GM13976 (cell line): ENCODE results near the gene MAP1LC3B.

Experiments used
- DNase-seq: peaks from one replicate; pipeline ENCODE4 v3.0.0; 2012; ENCODE audit warnings: low spot score
- CTCF ChIP-seq: IDR thresholded peaks from 2 replicates; pipeline ENCODE4 v1.5.1; 2012; ENCODE audit warnings: borderline replicate concordance, mild to moderate bottlenecking; ENCODE audit not compliant: insufficient read depth; ENCODE audit errors: extremely low read depth, missing control alignments, control extremely low read depth
- in situ Hi-C: fragments of 300-500 bp; cut with MboI; formaldehyde crosslinking; loops from one replicate; pipeline ENCODE4 v1.12.0; 2022; ENCODE audit warnings: low sequenced_read_pairs, mixed read lengths, inconsistent platforms; ENCODE audit not compliant: unreplicated experiment

The MAP1LC3B gene

GRCh38 chr16:87390641-87391323 is 1.4 kb upstream of the MAP1LC3B start:
- in situ Hi-C loops, result no loop called here
- TF ChIP-seq CTCF, result no peak
- DNase-seq, result no peak

GRCh38 chr16:87391324-87391949 is 699 bp upstream of the MAP1LC3B start:
- DNase-seq, result no peak
- no peak for TF ChIP-seq CTCF
- in situ Hi-C loops, result no loop called here

- peak; percentile 54 for DNase-seq
- in situ Hi-C loops, result no loop called here
- peak; percentile 14 for TF ChIP-seq CTCF
These were observed 914 bp downstream of the MAP1LC3B start for GRCh38 chr16:87392821-87393679.

- in situ Hi-C loops, result no loop called here
- no peak for TF ChIP-seq CTCF
- no peak for DNase-seq
These were observed 1.5 kb downstream of the MAP1LC3B start for GRCh38 chr16:87393680-87394055.

GRCh38 chr16:87395181-87395842 is 3.2 kb downstream of the MAP1LC3B start:
- no peak for TF ChIP-seq CTCF
- in situ Hi-C loops, result no loop called here
- no peak for DNase-seq
